A673 (cell line): ENCODE measurements around the gene SRGAP1. TPM values are rescaled to one million over a fixed set of nuclear protein-coding genes. Genes with fewer than 3 reads are reported as not detected.

Source experiments
- BruUV-seq: library from RNA; stranded (reverse); fragments of 400-500 nt; replicated peaks from 2 replicates; lab custom pipeline; 2021; lab: Mats Ljungman, UMichigan
- CTCF ChIA-PET: fragments of 300-600 bp; sonication (Branson Sonifier 250); formaldehyde crosslinking; loops from one replicate; lab custom pipeline; 2022; ENCODE audit warnings: antibody characterized with exemption; lab: Charles Lee
- POLR2A ChIA-PET: fragments of 300-600 bp; sonication (Branson Sonifier 250); formaldehyde crosslinking; loops from one replicate; lab custom pipeline; 2022; ENCODE audit warnings: antibody characterized with exemption; ENCODE audit not compliant: low non-redundant PET; lab: Charles Lee
- DNase-seq: peaks from one replicate; pipeline ENCODE4 v3.0.0-alpha.2; 2015; ENCODE audit warnings: low spot score
- H3K27ac ChIP-seq: fragments of 200-600 bp; sonication (generic); 2 replicates; pipeline ENCODE4 v1.5.1; 2016; ENCODE audit warnings: mixed run types, low read depth, mild to moderate bottlenecking, mixed read lengths, antibody characterized with exemption, low read length; ENCODE audit not compliant: poor library complexity, severe bottlenecking
- H3K27me3 ChIP-seq: fragments of 200-600 bp; sonication (generic); replicated peaks from 2 replicates; pipeline ENCODE4 v1.6.1; 2017; ENCODE audit warnings: mixed run types, low read depth, mild to moderate bottlenecking, mixed read lengths, antibody characterized with exemption, low read length; ENCODE audit not compliant: insufficient read depth, poor library complexity
- H3K36me3 ChIP-seq: fragments of 200-600 bp; sonication (generic); 2 replicates; pipeline ENCODE4 v1.6.1; 2016; ENCODE audit warnings: mixed run types, mild to moderate bottlenecking, mixed read lengths, antibody characterized with exemption, low read length; ENCODE audit not compliant: insufficient read depth, poor library complexity, severe bottlenecking
- H3K4me1 ChIP-seq: fragments of 200-600 bp; sonication (generic); 2 replicates; pipeline ENCODE4 v1.6.1; 2017; ENCODE audit warnings: mixed run types, mild to moderate bottlenecking, mixed read lengths, antibody characterized with exemption, low read length; ENCODE audit not compliant: insufficient read depth, poor library complexity, severe bottlenecking
- H3K4me3 ChIP-seq: fragments of 200-600 bp; sonication (generic); 2 replicates; pipeline ENCODE4 v1.5.1; 2016; ENCODE audit warnings: low read depth, mixed run types, mild to moderate bottlenecking, mixed read lengths, low read length; ENCODE audit not compliant: poor library complexity, severe bottlenecking
- H3K9me3 ChIP-seq: fragments of 200-600 bp; sonication (generic); 2 replicates; pipeline ENCODE4 v1.6.1; 2016; ENCODE audit warnings: mixed run types, low read depth, mild to moderate bottlenecking, mixed read lengths, antibody characterized with exemption, low read length; ENCODE audit not compliant: poor library complexity, severe bottlenecking
- EZH2 ChIP-seq: fragments of 200-600 bp; sonication (generic); IDR thresholded peaks from 2 replicates; pipeline ENCODE4 v1.6.1; 2017; ENCODE audit warnings: borderline replicate concordance, low read depth, mild to moderate bottlenecking, mixed read lengths, antibody characterized with exemption, low read length; ENCODE audit not compliant: poor library complexity, severe bottlenecking
- intact Hi-C: fragments of 100-400 bp; cut with micrococcal nuclease; formaldehyde crosslinking; loops from one replicate; pipeline ENCODE4 v1.10.0; 2022; ENCODE audit not compliant: unreplicated experiment
- total RNA-seq: library from RNA; stranded (reverse); gene quantifications from 2 replicates; pipeline ENCODE4 v1.2.3, GENCODE V29; 2021
- TF ChIP-seq, protein P1 (sequence below): fragments of 300-800, 200-600 bp; sonication (generic); conservative IDR thresholded peaks from 2 replicates; pipeline ENCODE4 v1.5.1; 2017; ENCODE audit warnings: low read depth, mild to moderate bottlenecking, antibody characterized with exemption, low read length, moderate library complexity, mixed read lengths

Gene SRGAP1
- total RNA-seq, 1 experiment from 2014 or later: 9.7 TPM

DNA sequence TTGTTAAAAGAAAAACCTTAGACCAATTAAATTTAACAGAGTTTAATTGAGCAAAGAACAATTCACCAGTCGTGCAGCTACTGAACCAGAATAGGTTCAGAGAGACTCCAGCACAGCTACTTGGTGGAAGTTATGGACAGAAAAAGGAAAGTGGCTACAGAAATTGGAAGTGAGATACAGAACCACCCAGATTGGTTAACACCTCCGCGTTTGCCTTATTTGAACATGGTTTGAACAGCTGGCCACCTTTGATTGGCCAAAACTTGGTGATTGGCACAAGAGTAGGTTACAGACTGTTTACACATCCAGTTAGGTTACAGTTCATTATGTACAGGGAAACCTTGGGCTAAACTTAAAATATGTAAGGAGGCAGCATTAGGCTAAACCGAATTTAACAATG lies 54.9 kb downstream of the SRGAP1 start:
- no peaks in the 10 kb centered on the region for H3K9me3 ChIP-seq
- no peaks in the 10 kb centered on the region for H3K27me3 ChIP-seq
- H3K4me1 ChIP-seq: peaks cover 40% of the 10 kb centered on the region
- no peak for TF ChIP-seq EZH2
- TF ChIP-seq, protein P1, sequence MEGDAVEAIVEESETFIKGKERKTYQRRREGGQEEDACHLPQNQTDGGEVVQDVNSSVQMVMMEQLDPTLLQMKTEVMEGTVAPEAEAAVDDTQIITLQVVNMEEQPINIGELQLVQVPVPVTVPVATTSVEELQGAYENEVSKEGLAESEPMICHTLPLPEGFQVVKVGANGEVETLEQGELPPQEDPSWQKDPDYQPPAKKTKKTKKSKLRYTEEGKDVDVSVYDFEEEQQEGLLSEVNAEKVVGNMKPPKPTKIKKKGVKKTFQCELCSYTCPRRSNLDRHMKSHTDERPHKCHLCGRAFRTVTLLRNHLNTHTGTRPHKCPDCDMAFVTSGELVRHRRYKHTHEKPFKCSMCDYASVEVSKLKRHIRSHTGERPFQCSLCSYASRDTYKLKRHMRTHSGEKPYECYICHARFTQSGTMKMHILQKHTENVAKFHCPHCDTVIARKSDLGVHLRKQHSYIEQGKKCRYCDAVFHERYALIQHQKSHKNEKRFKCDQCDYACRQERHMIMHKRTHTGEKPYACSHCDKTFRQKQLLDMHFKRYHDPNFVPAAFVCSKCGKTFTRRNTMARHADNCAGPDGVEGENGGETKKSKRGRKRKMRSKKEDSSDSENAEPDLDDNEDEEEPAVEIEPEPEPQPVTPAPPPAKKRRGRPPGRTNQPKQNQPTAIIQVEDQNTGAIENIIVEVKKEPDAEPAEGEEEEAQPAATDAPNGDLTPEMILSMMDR: no peak
- no peak overlapping the region for H3K4me3 ChIP-seq
- BruUV-seq: no TSS peak
- intact Hi-C loops: no loop called here
- no peak overlapping the region for H3K27ac ChIP-seq
- POLR2A ChIA-PET: interaction anchor here (0.6 kb wide), 1 partner anchor 184 kb away, joined by 3 read pairs; no protein-coding TSS in a partner anchor
- DNase-seq: no peak
- CTCF ChIA-PET: no interaction called here
- no peaks in the 10 kb centered on the region for H3K36me3 ChIP-seq

GRCh38 chr12:63900922-63901793 lies 56.7 kb downstream of the SRGAP1 start:
- Histone ChIP-seq H3K9me3 (no peaks in the 10 kb centered on the region), H3K4me3 (no peak overlapping the region), H3K36me3 (no peaks in the 10 kb centered on the region), H3K4me1 (peaks cover 40% of the 10 kb centered on the region), H3K27ac (no peak overlapping the region), H3K27me3 (no peaks in the 10 kb centered on the region)
- DNase-seq: no peak
- TF ChIP-seq, protein P1: no peak
- no peak for TF ChIP-seq EZH2
- ChIA-PET CTCF (no interaction called here), POLR2A (no interaction called here)
- intact Hi-C loops: no loop called here
- BruUV-seq: no TSS peak

DNA sequence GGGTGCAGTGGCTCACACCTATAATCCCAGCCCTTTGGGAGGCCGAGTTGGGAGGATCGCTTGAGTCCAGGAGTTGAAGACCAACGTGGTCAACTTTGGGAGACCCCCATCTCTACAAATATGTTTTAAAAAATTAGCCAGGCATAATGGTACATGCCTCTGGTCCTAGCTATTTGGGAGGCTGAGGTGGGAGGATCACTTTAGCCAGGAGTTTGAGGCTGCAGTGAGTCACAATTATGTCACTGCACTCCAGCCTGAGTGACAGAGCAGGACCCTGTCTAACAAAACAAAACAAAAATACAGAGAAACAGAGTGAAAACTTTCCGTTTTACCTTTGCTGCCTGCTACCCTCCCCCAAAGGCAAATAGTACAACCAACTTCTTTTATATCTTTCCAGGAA lies 60.2 kb downstream of the SRGAP1 start:
- no peak for DNase-seq
- Histone ChIP-seq H3K4me3 (no peak overlapping the region), H3K4me1 (peaks cover 20% of the 10 kb centered on the region), H3K36me3 (no peaks in the 10 kb centered on the region), H3K9me3 (no peaks in the 10 kb centered on the region), H3K27me3 (no peaks in the 10 kb centered on the region), H3K27ac (no peak overlapping the region)
- BruUV-seq: no TSS peak
- intact Hi-C loops: no loop called here
- CTCF ChIA-PET: no interaction called here
- TF ChIP-seq, protein P1: no peak
- no peak for TF ChIP-seq EZH2
- POLR2A ChIA-PET: no interaction called here
